GM21390 (cell line): ENCODE measurements around the gene RAVER2.
A peak's percentile ranks its signal among the peaks of the same experiment; 100 is the strongest.
"Not testable (repeated sequence)": the region's sequence is repeated elsewhere in the genome, so short reads cannot be mapped to it uniquely, and the experiment has no call there.

Source experiments
- ATAC-seq: cut with Tn5 transposase; IDR thresholded peaks from one replicate; pipeline ENCODE4 v1.9.1; 2021; ENCODE audit not compliant: unreplicated experiment

The RAVER2 gene

DNA sequence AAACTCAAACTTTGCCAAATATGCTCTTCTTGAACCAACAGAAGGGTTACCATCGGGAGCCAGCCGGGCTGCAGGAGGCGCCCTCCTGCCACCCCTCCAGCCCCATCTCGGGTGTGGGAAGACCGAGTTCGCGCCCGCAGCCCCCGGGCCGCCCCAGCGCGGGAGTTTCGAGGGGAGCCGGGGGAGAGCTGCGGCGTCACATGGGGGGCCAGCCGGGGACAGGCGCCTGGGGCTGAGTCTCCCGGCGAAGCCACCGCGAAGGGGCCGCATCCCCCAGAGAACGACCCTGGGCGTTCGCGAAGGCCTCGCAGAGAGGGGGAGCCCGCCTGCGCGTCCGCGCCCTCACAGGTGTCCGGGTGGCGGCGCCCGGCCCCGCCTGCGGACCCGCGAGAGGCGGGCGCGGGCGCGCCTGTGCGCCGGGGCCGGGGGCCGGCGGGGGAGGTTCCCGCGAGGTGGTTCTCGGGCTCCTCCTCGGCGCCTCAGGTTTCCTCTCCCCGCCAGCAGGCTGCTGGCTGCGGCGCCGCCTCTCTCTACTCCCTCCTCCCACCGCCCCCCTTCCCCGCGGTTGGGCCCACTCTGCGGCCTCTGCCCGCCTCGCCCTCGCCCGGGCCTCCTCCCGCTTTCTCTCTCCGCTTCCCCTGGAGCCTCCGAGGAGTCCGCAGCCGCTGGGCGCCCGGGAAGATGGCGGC, at the start of gene RAVER2:
RAVER2 (plus strand) TSS at position 584 of the 689 bp plus-strand sequence; CDS start at position 682, 98 bp downstream.
- ATAC-seq = peak; percentile 61

DNA sequence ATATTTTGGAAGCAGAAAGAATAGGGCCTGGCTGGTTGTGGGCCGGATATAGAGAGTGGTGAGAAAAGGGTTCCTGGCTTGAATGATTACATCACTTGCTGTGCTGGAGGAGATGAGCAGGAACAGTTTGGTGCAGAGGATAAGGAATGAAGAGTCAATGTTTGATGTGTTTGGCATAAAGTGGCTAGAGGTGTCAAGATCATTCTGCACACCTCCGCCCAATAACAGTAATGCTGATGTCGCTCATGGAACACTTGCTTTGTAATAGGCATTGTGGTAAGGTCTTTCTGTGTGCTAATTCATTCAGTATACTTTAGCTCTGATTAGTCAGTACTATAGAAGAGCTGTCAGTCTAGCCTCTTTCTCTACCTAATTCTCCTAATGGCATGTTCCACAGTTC, 48.0 kb upstream of the RAVER2 start:
- ATAC-seq = no peak

- no peak for ATAC-seq
Observed at GRCh38 chr1:64699327-64699726, 45.5 kb upstream of the RAVER2 start.

- no peak for ATAC-seq
Observed at GRCh38 chr1:64701071-64701470, 43.8 kb upstream of the RAVER2 start.

DNA sequence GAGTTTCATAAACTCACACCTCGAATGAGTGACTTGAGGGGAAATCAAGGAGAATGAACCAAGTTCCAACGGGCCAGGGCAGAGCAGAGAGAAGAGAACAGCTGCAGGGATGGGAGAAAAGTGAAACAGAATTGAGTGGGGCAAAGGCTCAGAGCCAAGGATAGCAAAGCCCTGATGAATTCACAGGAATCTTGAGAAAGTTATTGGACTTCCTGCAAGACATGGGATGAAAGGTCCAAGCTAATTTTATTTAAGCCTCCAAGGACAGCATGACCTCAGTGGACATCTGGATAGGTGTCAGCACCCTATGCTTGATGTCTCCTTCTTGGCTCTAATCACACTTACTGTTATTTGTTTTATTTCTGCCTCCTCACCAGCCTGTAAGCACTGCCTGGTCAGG, 43.0 kb upstream of the RAVER2 start:
- no peak for ATAC-seq

GRCh38 chr1:64702670-64703069, 42.2 kb upstream of the RAVER2 start:
- not testable (repeated sequence) for ATAC-seq

DNA sequence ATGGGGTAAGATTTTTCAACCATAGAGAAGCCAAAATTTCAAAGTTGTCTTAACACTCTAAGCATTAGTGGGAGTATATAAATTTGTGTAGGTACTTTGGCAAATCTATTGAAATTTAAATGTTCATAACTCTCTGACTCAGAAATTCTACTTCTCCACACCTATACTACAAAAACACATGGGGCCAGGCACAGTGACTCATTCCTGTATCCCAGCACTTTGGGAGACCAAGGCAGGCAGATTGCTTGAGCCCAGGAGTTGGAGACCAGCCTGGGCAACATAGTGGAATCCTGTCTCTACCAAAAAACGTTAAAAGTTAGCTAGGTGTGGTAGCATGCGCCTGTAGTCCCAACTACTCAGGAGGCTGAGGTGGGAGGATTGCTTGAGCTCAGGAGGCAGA, 41.3 kb upstream of the RAVER2 start:
- ATAC-seq = no peak

DNA sequence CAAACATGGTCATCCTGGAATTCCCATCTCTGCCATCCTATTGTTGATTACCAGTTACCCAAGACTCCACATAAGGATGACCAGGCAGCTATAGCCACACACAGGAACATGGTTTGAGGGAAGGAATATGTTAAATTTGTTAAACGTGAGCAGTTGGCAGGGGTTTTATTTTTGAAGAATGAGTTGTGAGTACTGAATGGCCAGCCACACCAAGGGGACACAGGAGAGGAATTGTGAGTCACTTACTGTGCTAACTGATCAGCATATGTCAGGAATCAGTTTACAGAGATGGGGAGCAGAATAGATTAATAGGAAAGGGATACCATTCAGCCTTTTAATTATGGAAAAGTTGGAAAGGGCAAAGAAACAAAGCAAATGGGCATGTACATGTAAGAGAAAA, 39.3 kb upstream of the RAVER2 start:
- no peak for ATAC-seq

GRCh38 chr1:64711266-64711665, 33.6 kb upstream of the RAVER2 start:
- no peak for ATAC-seq

DNA sequence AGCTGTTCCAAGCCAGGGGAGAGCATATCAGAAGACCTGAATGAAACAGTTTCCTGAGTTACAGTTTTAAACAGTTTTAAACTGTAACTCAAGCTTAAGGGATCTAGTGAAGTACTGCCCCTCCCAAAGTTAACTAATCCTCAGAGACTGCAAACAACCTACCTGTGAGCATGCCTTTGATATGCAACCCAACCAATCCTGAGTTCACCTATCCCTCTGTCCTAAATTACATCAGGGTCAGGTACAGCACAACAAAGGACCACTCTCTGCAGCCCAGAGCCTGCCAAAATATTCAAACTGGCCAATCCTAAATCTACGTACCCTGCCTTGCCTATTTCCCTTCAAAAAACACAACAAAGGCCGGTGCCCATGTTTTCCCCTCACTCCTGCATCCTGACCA, 32.8 kb upstream of the RAVER2 start:
- ATAC-seq = no peak

DNA sequence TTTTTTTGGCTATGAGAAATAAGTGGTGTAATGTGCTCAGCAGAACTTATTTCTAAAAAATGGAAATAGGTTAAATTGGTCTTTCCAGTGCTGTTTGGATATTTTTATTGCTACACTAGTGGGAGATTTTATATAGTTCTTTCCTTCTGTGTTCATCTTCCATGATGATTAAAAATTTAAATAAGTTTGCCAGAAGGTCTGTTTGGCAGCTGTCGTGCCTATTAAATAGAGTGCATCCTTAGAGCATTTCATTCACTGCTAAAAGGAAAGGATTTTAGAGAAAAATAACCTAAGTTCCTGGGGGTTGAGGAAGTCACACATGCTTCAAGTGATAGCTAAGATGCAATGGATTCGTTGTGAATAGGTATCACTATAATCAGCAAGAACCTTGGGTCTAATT, 29.7 kb upstream of the RAVER2 start:
- ATAC-seq = no peak

GRCh38 chr1:64721135-64721534, 23.7 kb upstream of the RAVER2 start:
- no peak for ATAC-seq

DNA sequence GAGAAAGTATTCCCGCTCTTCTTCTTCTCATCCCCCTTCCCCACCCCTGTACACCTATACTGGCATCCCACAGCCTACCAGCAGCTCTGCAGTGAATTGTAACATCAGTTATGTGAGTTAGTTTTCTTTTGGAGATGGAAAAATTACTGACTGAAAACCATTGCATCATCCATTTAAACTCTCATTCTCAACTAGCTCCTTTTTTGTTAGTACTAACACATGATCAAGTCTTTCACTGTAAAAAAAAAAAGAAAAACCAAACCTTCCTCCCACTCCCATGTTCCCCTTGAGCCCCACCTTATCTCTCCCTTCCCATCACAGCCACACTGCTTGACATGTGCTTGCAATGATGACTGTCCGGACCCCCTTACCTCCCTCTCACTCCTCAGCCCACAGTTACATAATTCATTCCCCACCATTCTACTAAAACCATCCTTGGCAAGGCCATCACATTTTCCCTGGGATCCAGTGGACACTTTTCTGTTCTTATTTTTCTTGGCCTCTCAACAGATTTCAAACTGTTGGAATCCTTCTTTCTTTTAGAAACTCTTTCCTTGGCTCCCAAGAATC, 23.2 kb upstream of the RAVER2 start:
- no peak for ATAC-seq

GRCh38 chr1:64727861-64728260, 17.0 kb upstream of the RAVER2 start:
- no peak for ATAC-seq

- no peak for ATAC-seq
Observed at GRCh38 chr1:64733581-64734286, 11.1 kb upstream of the RAVER2 start.

- no peak for ATAC-seq
Observed at GRCh38 chr1:64734287-64734652, 10.6 kb upstream of the RAVER2 start.

DNA sequence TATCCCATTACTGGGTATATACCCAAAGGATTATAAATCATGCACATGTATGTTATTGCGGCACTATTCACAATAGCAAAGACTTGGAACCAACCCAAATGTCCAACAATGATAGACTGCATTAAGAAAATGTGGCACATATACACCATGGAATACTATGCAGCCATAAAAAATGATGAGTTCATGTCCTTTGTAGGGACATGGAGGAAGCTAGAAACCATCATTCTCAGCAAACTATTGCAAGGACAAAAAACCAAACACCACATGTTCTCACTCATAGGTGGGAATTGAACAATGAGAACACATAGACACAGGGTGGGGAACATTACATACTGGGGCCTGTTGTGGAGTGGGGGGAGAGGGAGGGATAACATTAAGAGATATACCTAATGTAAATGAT, 4.2 kb upstream of the RAVER2 start:
- not testable (repeated sequence) for ATAC-seq

DNA sequence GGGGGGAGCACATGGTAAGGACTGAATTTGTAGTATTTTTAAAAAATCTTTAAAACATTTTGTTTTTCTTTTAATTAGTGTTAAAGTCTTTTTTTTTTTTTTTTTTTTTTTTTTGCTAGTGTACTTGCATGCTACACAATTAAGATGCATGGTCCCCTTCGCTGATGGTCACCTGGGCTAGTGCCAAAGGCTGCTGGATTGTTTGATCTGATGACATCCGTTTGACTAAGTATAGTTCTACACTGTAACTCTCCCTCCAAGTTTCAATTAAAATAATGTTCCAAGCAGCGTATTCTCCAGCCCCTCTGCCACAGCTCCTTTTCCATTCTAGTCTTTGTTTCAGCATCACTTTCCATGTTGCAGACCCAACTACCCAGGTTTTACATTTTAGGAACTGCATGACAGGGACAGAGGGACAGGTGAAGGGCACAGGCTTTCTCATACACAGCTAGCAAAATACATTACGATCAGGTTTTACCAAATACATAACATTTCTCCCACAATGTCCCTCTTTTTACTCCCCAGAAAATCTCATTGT, 852 bp upstream of the RAVER2 start:
- no peak for ATAC-seq

DNA sequence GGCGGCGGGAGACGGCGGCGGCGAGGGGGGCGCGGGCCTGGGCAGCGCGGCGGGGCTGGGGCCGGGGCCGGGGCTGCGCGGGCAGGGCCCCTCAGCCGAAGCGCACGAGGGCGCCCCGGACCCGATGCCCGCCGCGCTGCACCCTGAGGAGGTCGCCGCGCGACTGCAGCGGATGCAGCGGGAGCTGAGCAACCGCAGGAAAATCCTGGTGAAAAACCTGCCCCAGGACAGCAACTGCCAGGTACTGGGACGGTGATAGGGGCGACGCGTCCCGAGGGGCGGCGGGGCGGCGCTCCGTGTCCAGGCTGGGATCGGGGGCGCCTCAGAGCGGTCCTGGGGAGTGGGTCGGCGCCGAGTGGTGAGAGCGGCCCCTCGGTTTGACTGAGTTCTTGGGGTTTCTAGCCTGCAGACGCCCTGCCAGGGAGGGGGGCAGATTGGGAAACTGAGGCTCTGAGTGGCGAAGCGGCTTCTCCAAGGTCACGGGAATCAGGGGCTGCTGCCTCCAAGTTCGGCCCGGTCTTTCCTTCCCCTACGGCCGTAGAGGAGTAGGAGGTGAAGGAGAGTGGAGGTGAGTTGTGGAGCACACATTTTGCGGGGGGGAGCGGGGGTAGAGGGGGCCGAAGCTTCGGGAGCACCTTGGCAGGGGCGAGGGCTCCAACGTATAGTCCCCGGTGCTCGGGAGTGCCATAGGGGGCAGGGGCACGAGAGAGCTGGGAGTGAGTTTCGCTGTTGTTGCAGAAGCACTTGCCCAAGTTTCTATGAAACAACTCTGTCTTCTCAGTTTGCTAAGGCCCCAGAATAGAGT, 508 bp downstream of the RAVER2 start:
- peak; percentile 21 for ATAC-seq

DNA sequence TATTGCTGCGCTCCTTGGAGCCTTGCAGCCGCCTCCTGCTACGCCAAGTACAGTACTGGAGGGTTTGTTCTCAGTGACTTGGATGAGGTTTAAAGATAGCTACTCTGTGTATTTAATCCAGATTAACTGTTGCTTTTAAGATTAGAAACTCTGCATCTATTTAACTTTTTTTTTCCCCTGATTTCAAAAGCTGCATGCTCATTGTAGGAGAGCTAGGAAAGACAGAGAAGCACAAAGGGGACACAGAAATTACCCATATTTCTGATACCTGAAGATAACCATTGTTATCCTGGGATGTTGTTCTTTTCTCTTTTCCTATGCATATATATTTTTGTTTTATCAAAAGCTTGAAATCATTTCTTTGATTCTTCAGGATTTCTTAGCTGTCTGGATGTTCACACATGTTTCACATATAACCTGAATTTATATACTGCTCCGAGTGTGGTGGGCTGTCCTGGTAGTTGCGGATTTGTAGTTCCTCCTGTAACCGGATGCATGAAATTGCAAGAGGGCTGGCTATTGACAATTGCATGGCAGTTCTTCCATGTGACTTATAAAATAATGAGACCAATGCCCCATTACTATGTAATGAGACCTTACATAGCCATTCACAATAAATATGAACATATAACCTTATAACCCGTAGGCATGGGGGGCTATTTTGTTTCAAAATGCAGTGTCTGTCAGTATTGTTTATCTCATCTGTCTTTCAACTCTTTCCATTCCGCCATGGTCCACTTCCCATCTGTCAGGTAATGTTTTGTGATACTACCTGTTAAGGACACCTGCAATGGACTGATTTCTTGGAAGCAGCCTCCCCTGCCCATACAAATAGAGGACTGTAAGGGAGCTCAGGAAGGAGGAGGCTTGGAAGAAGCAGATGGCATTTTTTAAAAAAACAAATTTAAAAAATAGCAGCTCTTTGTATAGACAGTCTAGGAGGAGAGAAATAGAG, 1.4 kb downstream of the RAVER2 start:
- no peak for ATAC-seq
